HG02759 (cell line): ENCODE data around the gene FOXA1.

ENCODE experiments used
- ATAC-seq: cut with Tn5 transposase; IDR thresholded peaks from one replicate; pipeline ENCODE4 v1.9.1; 2021; ENCODE audit warnings: mild to moderate bottlenecking, moderate library complexity; ENCODE audit not compliant: unreplicated experiment

The FOXA1 gene

GRCh38 chr14:37594971-37595808 lies at the start of gene FOXA1, which contains the start of gene TTC6:
FOXA1 (minus strand) TSS chr14:37595249; CDS start chr14:37594972, 277 bp downstream.
TTC6 (plus strand) TSS chr14:37595629; CDS start chr14:37622065, 26,436 bp downstream.
- no peak for ATAC-seq

- ATAC-seq: no peak
Measured at GRCh38 chr14:37643701-37644100, 48.7 kb upstream of the FOXA1 start.

DNA sequence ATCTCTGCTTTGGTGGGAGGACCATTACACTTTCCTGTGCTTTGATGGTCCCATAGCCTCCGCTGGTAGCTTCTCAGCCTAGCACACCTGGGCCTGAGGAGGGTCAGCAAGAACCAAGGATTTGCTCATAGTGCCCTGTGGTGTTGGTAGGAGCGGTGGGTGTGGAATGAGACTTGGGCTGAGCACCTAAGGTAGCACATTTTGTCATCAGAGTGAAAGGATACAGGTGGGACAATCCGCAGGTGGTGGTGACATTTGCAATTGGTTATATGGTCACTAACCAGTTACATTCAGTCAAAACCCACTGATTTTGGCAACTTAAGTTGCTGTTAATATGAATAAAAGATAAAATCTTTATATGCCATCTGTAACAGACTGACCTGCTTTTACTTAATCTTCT lies 47.1 kb upstream of the FOXA1 start:
- no peak for ATAC-seq

DNA sequence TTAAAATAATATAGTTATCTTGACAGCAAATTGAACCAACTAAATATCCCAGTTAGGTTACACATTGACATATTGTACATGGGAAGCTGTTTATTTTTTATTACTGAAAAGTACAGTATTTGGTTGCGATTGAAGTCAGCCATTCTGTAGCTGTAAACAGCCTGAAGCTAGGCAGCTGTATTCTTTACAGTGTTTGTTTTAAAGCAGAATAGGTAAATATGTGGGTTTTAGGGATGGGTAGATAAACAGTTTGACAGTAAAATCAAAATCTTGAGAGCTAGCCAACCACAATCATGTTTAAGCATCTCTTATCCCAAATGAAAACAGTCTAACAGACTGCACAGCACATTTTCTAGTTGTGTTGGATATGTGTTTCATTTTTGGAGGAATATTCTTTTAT lies 46.1 kb upstream of the FOXA1 start:
- no peak for ATAC-seq

DNA sequence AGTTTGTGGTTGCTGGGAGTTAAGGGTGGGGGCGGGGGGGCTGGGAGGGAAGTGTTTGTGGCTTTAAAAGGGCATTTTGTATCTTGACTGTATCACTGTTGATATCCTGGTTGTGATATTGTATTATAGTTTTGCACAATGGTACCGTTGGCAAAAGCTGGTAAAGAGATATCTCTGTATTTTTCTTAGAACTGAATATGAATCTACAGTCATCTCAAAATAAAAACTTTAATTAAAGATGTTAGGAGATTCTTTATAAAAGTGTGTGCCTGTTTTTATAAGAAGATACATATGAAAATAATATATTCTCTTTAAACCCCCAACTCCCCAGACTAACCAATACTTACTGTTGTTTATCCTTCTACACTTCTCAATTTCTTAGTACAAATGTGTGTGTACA lies 43.5 kb upstream of the FOXA1 start:
- no peak for ATAC-seq

GRCh38 chr14:37637341-37637740 lies 42.3 kb upstream of the FOXA1 start:
- ATAC-seq: no peak

DNA sequence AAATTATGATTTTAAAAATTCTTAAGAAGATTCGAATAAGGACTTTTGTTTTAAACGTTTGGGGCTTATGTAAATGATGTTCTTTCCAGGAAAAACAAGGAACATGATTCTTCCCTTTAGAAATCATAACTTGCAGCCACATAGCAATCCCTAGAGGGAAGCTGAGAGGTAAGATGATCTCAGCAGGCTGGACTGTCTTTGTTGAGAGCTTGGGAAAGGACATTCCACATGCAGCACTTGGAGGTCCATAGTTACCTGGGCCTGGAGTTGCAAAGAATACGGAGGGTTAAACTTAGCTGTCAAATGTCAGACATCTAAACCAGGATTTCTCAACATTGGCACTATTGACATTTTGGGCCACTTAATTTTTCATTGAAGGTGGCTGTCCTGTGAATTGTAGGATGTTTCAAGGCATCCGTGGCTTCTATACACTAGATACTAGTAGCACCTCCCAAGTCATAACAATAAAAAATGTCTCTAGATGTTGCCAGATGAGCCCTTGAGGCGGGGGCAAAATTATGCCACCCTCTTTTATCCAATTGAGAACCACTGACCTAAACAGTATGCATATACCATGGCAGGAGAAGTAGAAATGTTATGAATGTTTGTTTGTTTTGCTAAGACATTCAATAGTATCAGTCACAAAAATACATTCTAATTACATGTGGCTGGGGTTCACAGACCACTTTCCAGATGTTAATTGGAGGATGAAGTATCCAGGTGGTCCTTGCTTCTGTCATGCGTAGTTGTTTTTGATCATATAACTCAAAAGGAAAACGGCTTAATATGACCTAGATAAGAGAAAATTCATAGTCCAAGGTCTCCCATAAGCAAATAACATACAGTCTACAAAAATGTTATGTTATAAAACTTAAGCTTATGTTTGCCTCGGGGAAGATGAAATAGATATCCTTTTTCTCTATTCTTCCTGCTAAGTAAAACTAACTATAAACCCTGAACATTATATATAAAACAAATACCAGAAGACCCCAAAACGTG lies 30.8 kb upstream of the FOXA1 start:
- ATAC-seq: no peak

DNA sequence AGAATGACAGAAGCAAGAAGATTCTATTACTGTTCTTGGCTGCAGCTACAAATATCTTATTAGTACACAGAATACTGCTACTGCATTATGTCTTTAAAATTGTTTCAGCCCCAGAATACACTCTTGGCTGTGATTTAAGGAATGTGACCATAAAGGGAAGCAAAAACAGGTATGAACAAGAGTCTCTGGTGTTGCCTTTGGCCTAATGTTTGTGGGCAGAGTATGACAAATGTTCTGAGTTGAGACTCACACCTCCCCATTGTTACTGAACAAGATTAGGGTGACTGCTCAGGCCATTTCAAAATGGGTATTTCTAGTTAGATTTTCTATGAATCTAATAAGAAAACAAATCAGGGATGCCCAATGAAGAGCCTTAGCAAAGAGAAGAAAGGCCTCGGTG lies 28.9 kb upstream of the FOXA1 start:
- no peak for ATAC-seq

GRCh38 chr14:37623426-37623951 lies 28.4 kb upstream of the FOXA1 start:
- no peak for ATAC-seq

DNA sequence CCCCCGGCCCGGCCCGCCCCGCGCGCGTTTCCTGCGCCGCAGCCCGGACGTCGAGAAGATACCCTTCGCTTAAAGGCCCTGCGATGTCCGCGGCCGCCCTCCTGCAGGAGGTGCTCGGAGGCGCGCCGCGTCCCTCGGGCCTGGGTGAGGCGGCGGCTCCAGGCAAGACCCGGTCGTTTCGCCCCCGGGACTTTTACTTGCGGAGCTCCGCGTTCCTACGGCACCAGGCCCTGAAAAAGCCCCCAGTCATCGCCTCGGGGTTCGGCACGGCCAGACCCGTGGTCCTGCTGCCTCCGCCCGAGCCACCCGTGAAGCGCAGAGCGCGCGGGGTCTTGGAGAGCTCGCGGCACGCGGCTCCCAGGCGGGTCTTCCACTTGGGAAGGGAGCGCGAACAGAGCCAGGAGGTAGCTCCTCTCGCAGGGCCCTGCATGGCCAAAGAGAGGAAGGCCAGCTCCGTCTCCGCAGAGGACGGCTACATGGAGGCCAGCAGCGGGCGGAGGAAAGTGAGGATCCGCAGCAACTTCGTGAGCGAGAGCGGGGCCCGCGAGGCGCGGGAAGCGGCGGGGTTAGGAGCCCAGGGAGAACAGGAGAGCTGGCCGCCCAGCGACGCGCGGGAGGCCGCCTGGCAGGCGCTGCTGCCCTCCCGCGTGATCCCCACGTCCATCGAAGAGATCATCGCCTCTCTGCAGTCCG lies 27.3 kb upstream of the FOXA1 start:
- ATAC-seq: no peak

DNA sequence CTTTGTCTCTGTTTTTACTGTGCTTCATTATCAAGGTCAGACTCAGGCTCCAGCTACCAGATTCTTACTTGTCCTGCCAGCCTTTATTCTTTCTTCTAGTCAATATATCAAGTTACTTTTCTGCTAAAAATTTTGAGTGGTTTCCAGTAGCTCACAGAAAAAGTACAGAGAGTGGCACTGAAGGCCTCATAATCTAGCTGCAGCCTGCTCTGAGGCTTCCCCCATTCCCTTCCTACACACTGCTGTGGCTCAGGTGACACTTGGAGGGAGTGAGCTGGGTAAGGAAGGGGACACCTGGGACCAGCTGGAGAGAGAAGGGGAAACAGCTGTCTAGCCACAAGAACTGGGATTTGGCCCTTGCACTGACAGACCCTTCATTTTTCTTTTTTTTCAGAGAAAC lies 25.8 kb upstream of the FOXA1 start:
- no peak for ATAC-seq

GRCh38 chr14:37618498-37619028 lies 23.5 kb upstream of the FOXA1 start:
- no peak for ATAC-seq

GRCh38 chr14:37617864-37618365 lies 22.9 kb upstream of the FOXA1 start:
- ATAC-seq: no peak

DNA sequence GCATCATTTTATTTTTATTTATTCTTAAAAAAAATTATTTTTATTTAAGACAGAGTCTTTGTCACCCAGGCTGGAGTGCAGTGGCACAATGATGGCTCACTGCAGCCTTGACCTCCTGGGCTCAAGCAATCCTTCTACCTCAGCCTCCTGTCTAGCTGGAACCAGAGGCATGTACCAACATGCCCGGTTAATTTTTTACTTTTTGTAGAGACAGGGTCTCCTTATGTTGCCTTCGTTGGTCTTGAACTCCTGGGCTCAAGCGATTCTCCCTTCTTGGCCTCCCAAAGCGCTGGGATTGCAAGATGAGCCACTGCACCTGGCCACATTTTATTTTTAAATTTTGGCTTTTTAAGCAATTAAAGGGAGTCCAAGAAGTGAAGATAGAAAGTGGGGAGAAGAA lies 21.8 kb upstream of the FOXA1 start:
- ATAC-seq: no peak

DNA sequence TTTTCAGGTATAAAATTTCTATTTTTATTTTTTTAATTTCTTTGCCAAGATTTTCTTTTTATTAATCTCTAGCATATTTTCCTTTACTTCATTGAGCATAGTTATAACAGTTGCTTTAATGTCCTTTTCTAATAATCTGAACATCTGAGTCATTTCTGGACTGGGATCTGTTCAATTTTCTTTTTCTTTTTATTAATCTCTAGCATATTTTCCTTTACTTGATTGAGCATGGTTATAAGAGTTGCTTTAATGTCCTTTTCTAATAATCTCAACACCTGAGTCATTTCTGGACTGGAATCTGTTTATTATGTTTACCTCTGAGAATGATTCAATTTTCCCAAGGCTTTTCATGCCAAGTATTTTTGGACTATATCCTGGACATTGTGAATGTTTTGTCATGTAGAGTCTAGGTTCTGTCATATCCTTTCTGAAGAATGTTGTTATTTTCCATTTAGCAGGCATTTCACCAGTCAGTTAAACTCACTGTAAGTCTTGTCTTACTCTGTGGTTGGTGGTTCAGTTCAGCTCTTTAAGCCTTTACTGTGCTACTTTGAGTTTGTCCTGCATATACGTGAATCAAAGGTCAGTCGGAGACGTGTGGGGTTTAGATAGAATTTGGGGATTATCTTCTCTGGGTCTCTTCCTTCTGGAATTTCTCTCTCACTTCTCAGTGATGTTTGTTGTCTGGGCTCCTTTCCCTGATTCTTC lies 20.7 kb upstream of the FOXA1 start:
- ATAC-seq: no peak

DNA sequence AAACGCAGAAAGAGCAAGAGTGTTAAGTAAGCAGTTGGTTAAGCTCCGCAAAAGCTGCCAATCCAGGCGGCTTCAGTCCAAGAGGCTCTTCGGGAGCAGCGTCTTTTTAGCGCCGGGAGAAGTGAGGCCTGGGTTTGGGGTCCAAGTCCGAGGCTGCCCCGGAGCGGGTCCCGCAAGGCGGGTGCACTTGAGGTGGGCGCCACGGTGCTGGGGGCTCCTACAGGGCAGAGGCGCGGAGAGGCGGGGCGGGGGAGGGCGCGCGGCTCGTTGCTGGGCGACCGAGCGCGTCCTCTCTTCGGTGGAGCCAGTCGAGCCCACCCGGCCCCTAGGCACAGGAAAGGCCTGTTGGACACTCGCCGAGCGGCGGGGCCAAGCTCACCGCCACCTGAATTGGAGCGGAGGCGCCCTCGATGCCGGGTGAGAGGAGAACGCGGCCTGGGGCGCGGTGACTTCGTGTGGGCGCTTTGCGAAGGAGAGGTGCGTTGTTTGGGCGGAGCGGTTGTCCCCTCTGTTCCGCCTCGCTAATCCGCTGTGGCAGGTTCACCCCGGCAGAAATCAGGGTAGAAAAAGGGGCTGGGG lies 16.0 kb upstream of the FOXA1 start:
- no peak for ATAC-seq

GRCh38 chr14:37608649-37609048 lies 13.6 kb upstream of the FOXA1 start:
- no peak for ATAC-seq

- no peak for ATAC-seq
Measured at GRCh38 chr14:37606678-37607077, 11.6 kb upstream of the FOXA1 start.

DNA sequence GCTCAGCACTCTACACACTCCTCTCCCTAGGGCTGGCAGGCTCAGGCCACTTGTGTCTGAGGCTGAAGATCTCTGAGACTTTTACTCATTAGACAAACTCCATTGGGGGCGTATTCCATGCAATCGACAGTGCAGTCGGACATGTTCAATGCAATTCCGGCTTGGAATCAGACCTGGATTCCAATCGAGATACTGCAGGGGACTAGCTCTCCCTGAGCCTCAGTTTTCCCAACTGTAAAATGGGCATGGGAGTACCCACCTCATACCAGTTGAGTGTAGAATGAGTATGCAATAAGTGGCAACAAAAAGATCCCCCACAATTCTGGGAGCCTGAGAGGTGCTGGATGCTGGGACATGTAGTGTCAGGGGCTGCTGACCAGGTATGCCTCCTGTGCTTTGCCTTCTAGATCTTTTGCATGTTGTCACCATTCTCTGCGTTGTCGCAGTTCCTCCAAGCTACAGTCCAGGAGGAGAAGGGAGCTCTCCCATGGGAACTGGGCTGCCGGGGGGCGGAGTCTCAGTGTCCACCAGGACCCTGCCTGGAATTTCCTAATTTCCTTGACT lies 8.7 kb upstream of the FOXA1 start:
- ATAC-seq: no peak
